PC-9 (cell line): ENCODE data around the gene SNX9. TPM values are rescaled to one million over a fixed set of nuclear protein-coding genes. Genes with fewer than 3 reads are reported as not detected.
A peak's percentile ranks its signal among the peaks of the same experiment; 100 is the strongest.

Source experiments
- BruUV-seq: library from RNA; stranded (reverse); fragments of 400-500 nt; replicated peaks from 2 replicates; lab custom pipeline; 2021; lab: Mats Ljungman, UMichigan
- CTCF ChIA-PET: fragments of 300-600 bp; sonication (Branson Sonifier 250); formaldehyde crosslinking; loops from one replicate; lab custom pipeline; 2022; ENCODE audit warnings: antibody characterized with exemption; lab: Charles Lee
- POLR2A ChIA-PET: fragments of 300-600 bp; sonication (Branson Sonifier 250); formaldehyde crosslinking; loops from one replicate; lab custom pipeline; 2022; ENCODE audit warnings: antibody characterized with exemption; ENCODE audit not compliant: unreplicated experiment; lab: Charles Lee
- DNase-seq, 2 experiments: peaks; one replicate each; pipeline versions ENCODE4 v3.0.0 to v3.0.0-alpha.2; 2015 to 2022; ENCODE audit warnings: mixed read lengths in 1 of 2
- H2AFZ ChIP-seq: fragments of 200-600 bp; sonication (generic); 2 replicates; pipeline ENCODE4 v1.8.1; 2017; ENCODE audit warnings: antibody characterized with exemption
- H3F3A ChIP-seq: fragments of 200-600 bp; sonication (generic); 2 replicates; pipeline ENCODE4 v1.8.1; 2017; ENCODE audit warnings: antibody characterized with exemption, mild to moderate bottlenecking, low read depth; ENCODE audit not compliant: insufficient read depth
- H3K27ac ChIP-seq: fragments of 200-600 bp; sonication (generic); 2 replicates; pipeline ENCODE4 v1.6.1; 2016; ENCODE audit warnings: mixed run types
- H3K27me3 ChIP-seq: fragments of 200-600 bp; sonication (generic); 2 replicates; pipeline ENCODE4 v1.6.1; 2016; ENCODE audit warnings: low read depth, mixed run types; ENCODE audit not compliant: insufficient read depth
- H3K36me3 ChIP-seq: fragments of 200-600 bp; sonication (generic); 2 replicates; pipeline ENCODE4 v1.6.1; 2016; ENCODE audit warnings: low read depth, mixed run types
- H3K4me1 ChIP-seq: fragments of 200-600 bp; sonication (generic); replicated peaks from 2 replicates; pipeline ENCODE4 v1.6.1; 2016; ENCODE audit warnings: mixed run types; ENCODE audit not compliant: insufficient read depth
- H3K4me2 ChIP-seq: fragments of 200-600 bp; sonication (generic); 2 replicates; pipeline ENCODE4 v1.6.1; 2017; ENCODE audit warnings: mixed run types
- H3K4me3 ChIP-seq: fragments of 200-600 bp; sonication (generic); 2 replicates; pipeline ENCODE4 v1.6.1; 2016; ENCODE audit warnings: mixed run types
- H3K79me2 ChIP-seq: fragments of 200-600 bp; sonication (generic); 2 replicates; pipeline ENCODE4 v1.6.1; 2017; ENCODE audit warnings: low read depth, mixed run types
- H3K9me2 ChIP-seq: fragments of 200-600 bp; sonication (generic); 2 replicates; pipeline ENCODE4 v1.8.1; 2017; ENCODE audit warnings: mild to moderate bottlenecking; ENCODE audit not compliant: insufficient read depth
- H3K9me3 ChIP-seq: fragments of 200-600 bp; sonication (generic); 2 replicates; pipeline ENCODE4 v1.8.1; 2016; ENCODE audit warnings: low read depth; ENCODE audit not compliant: insufficient read depth
- H4K20me1 ChIP-seq: fragments of 200-600 bp; sonication (generic); 2 replicates; pipeline ENCODE4 v1.8.1; 2017; ENCODE audit not compliant: insufficient read depth
- EZH2 ChIP-seq: fragments of 200-600 bp; sonication (generic); IDR thresholded peaks from 2 replicates; pipeline ENCODE4 v1.8.0; 2017; ENCODE audit warnings: antibody characterized with exemption, low read depth
- intact Hi-C: fragments of 100-400 bp; cut with micrococcal nuclease; formaldehyde crosslinking; loops from one replicate; pipeline ENCODE4 v1.10.0; 2022; ENCODE audit not compliant: unreplicated experiment
- total RNA-seq: library from RNA; stranded (reverse); gene quantifications from 2 replicates; pipeline ENCODE4 v1.2.3, GENCODE V29; 2021
- TF ChIP-seq, protein P1 (sequence below): fragments of 200-600 bp; sonication (generic); conservative IDR thresholded peaks from 2 replicates; pipeline ENCODE4 v1.6.1; 2017; ENCODE audit warnings: mixed run types, antibody characterized with exemption, mild to moderate bottlenecking, moderate library complexity

The SNX9 gene
- total RNA-seq, 1 experiment from 2014 or later = 25.0 TPM

DNA sequence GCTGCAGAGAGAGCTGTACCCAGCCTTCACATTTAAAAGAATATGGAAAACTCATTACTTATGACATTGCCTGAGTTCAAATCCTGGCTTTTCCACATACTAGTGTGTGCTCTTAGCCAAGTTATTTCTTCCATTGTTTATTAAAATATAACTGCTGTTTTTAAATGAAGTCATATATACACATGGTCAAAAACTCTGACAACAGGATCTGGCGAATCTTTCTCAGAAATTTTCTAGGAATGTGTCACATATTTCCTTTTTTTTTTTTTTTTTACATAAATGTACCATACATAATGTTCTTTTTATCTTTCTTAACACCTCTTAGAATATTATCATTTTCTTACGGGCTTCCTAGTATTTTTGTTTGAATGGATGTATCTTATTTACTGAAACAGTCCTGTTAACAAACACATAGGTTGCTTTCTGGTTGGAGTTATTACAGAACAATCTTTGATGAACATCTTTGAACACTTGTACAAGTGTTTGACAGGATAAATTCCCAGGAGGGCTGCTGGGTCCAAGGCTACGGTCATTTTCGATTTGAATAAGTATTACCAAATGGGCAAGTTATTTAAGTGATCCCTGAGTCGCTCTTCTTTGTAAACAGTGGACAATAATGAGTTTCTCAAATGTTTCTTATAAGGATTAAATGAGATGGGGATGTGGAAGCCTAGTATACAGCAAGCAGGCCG is 1.6 kb upstream of the SNX9 start:
- H4K20me1 ChIP-seq = peaks cover 6% of the 10 kb centered on the region; the same call in 1 of the 2 replicates
- H3K79me2 ChIP-seq = peaks cover 28% of the 10 kb centered on the region
- TF ChIP-seq EZH2 = no peak
- TF ChIP-seq, protein P1, sequence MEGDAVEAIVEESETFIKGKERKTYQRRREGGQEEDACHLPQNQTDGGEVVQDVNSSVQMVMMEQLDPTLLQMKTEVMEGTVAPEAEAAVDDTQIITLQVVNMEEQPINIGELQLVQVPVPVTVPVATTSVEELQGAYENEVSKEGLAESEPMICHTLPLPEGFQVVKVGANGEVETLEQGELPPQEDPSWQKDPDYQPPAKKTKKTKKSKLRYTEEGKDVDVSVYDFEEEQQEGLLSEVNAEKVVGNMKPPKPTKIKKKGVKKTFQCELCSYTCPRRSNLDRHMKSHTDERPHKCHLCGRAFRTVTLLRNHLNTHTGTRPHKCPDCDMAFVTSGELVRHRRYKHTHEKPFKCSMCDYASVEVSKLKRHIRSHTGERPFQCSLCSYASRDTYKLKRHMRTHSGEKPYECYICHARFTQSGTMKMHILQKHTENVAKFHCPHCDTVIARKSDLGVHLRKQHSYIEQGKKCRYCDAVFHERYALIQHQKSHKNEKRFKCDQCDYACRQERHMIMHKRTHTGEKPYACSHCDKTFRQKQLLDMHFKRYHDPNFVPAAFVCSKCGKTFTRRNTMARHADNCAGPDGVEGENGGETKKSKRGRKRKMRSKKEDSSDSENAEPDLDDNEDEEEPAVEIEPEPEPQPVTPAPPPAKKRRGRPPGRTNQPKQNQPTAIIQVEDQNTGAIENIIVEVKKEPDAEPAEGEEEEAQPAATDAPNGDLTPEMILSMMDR = no peak
- BruUV-seq = no TSS peak
- H3K9me2 ChIP-seq = no peaks in the 10 kb centered on the region
- no peaks in the 10 kb centered on the region for H3K36me3 ChIP-seq
- DNase-seq = no peak
- no peaks in the 10 kb centered on the region for H3K27me3 ChIP-seq
- intact Hi-C loops = no loop called here
- H3K9me3 ChIP-seq = no peaks in the 10 kb centered on the region
- no peak overlapping the region for H2AFZ ChIP-seq
- ChIA-PET CTCF (no interaction called here), POLR2A (no interaction called here)
- peaks cover 17% of the 10 kb centered on the region for H3K4me1 ChIP-seq
- H3K27ac ChIP-seq = no peak overlapping the region
- H3F3A ChIP-seq = peaks cover 11% of the 10 kb centered on the region; the same call in 1 of the 2 replicates
- H3K4me2 ChIP-seq = no peak overlapping the region
- H3K4me3 ChIP-seq = no peak overlapping the region

DNA sequence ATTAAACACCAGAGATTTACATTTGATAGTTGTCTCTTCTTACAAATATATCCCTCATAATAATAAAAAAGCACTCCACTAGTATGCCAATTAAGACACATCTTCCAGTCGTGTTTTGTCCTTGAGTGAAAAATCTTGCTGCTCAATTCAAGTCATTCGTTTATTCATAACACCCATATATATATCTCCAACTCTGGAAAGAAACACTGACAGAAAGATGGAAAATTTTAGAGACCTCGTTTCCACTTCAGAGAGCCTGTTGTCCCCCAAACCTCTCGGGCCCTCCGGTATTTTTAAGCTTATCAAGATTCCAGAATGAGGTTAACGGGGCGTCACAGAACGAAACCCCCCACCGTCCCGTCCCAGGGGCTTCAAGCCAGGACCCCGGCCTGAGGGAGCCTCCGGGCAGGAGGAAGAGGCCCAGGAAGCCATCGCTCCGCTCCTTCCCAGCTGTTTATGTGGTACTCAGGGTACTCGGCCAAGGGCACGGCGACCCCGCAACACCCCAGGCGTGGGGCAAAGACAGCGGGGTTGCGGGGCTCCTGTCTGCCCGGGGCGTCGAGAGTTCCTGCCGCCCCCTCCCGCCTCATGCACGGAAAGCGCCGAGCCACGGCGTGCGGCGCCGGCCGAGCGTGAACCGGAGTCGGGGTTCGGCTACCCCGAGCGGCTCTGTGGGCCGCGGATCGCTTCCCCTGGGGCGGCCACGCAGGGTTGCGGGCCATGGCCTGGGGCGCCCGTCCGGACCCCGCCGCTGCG is 623 bp upstream of the SNX9 start:
- DNase-seq = no peak
- ChIA-PET CTCF (interaction anchor here (0.6 kb wide), 1 partner anchor 14 kb away, joined by 3 read pairs; no protein-coding TSS in a partner anchor), POLR2A (no interaction called here)
- intact Hi-C loops = no loop called here
- Histone ChIP-seq H3K4me1 (peaks cover 17% of the 10 kb centered on the region), H3F3A (peaks cover 11% of the 10 kb centered on the region; the same call in 1 of the 2 replicates), H4K20me1 (peaks cover 6% of the 10 kb centered on the region; the same call in 1 of the 2 replicates), H3K27me3 (no peaks in the 10 kb centered on the region), H3K9me2 (no peaks in the 10 kb centered on the region), H3K4me3 (no peak overlapping the region), H3K9me3 (no peaks in the 10 kb centered on the region), H3K27ac (no peak overlapping the region), H3K79me2 (peaks cover 29% of the 10 kb centered on the region), H3K36me3 (no peaks in the 10 kb centered on the region), H3K4me2 (no peak overlapping the region), H2AFZ (no peak overlapping the region)
- TSS peak; percentile 50 for BruUV-seq
- TF ChIP-seq EZH2 = no peak
- TF ChIP-seq, protein P1 = no peak

DNA sequence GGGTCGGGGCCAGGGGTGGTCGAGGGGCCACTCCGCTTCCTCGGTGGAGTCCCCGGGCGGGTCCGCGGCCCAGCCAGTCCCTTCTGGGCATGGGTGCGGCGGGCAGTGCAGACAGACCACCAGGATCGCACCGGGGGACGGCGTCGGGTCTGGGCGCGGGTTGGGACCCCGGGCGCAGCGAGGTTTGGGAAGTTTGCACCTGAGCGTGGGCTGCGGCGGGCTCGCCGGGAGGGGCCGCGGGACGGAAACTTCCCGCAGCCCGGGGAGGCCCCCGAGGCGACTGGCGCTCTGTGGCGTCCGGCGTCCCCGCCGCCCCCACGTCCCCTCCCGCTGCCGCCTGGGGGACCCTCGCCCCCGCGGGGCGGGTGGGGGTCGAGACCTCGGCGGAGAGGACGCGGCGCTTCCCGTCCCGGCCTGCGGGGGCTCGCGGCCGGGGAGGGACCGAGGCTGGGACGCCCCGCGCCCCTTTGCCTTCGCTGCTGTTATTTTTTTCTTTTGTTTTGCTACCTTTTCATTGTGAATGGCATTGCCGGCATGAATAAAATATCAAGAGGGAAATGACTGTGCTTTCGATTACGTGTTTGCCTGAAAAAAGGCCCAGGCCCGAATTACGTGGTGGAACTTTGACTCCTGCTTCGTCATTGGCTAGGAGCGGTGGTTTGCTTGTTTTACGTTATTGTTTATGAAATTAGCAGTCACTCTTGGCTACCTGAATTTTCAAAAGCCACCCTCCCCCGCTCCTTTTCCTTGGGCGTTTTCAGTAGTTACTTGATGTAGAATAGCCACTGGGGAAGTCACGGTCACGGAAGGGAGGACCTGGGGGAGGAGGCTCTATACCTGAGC is 703 bp downstream of the SNX9 start:
- Histone ChIP-seq H3K4me3 (peak overlapping the region; percentile 82), H3K36me3 (0 out of 2 replicates have a peak, but pooled peaks cover 8% of the 10 kb centered on the region), H3K9me2 (no peaks in the 10 kb centered on the region), H3K4me1 (peaks cover 17% of the 10 kb centered on the region), H3K27me3 (no peaks in the 10 kb centered on the region), H4K20me1 (peaks cover 6% of the 10 kb centered on the region; the same call in 1 of the 2 replicates), H3F3A (peaks cover 11% of the 10 kb centered on the region; the same call in 1 of the 2 replicates), H2AFZ (peak overlapping the region; percentile 95), H3K79me2 (peaks cover 42% of the 10 kb centered on the region), H3K9me3 (no peaks in the 10 kb centered on the region), H3K27ac (peak overlapping the region; percentile 70), H3K4me2 (peak overlapping the region; percentile 91)
- TF ChIP-seq, protein P1 = no peak
- TF ChIP-seq EZH2 = no peak
- ChIA-PET POLR2A (interaction anchor here (0.6 kb wide), 1 partner anchor 10 kb away, joined by 5 read pairs; no protein-coding TSS in a partner anchor), CTCF (no interaction called here)
- DNase-seq = peak; percentile 42 to 67
- intact Hi-C loops = loop anchor here (2.0 kb wide), 1 partner anchor 61 kb away; no protein-coding TSS in a partner anchor
- TSS peak; percentile 80 for BruUV-seq
